HG03378 (cell line): Measurements from ENCODE around the gene DLG2.
A peak's percentile ranks its signal among the peaks of the same experiment; 100 is the strongest.
"Not testable (repeated sequence)": the region's sequence is repeated elsewhere in the genome, so short reads cannot be mapped to it uniquely, and the experiment has no call there.

ENCODE experiments used
- ATAC-seq: cut with Tn5 transposase; IDR thresholded peaks from one replicate; pipeline ENCODE4 v1.9.1; 2021; ENCODE audit warnings: mild to moderate bottlenecking, moderate library complexity; ENCODE audit not compliant: unreplicated experiment

Gene DLG2

DNA sequence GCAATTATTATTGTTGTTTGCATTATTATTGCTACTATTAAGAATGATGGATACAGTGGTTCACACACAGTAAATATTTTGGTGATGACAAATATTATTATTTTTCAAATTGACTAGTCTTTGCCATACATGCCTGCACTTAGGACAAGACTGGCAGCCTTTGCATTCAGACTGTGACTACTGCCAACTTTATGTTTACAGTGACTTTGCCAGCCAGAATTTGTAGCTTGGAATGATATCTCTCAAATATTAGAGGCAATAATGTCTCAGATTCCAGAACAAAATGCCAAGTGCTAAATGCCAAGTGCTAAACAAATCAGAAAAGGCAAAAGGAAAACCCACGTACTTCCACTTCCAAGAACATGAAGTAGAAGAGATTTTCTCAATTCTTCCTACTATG lies 823.1 kb downstream of the DLG2 start:
- ATAC-seq, result no peak

DNA sequence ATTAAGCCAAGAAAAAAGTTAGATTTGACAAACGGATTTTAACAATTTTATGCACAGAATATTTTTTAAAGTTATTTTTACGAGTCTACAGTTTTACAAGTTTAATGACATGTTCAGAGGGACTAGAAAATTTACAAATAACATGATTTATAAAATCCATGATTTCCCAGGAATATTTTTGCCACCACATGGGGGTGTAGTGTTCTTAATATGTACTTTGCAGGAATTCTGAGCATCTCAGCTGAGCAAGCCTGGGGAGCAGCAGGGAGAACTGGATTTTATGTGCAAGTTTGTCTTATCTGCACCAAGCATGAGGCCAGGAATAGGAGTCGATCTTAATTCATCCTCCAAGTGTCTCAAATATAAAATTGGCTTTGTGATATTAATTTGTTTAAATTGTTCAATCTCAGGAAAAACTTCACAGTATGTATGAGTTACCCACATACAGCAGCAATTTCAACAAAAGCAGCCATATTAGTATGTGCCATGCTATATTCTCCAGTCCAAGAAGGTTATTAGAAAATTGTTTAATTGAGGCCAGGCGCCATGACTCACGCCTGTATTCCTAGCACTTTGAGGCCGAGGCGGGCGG lies 826.3 kb downstream of the DLG2 start:
- ATAC-seq, result no peak

DNA sequence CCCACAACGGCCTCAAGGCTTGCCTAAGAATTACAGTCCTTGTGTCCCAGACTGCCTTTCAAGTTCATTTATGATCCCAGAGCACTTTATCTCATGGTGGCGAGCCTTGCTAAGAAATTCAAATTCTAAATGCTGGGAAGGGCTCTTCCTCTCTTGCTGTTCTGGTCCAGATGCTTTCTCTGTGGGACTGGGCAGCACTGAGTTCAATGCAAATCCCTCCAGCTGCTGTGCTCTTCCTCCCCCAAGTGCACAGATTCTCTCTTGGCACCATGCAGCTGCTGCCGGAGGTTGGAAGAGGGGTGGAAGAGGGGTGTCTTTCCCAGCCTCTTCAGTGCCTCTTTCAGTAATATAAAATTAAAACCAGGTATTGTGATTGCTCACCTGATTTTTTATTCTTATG lies 828.0 kb downstream of the DLG2 start:
- ATAC-seq, result no peak

DNA sequence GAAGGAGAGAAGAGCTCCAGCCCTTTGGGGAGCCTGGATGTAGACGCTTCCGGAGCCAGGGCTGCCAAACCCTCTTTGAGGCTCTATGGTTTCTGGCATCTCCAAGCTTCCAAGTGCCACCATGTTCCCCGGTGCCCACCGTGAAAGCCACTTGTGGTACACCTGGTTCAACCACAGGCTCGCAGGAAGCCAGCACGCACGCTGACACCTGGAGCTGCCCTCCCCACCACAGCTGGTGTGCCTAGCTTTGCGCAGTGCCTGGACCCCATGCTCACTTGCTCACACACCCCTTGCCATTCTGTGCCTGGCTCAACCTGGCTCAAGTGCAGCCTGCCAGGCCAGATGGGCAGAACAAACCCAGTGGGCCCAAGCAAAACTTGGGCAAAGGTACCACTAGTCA lies 831.4 kb downstream of the DLG2 start:
- ATAC-seq, result no peak

DNA sequence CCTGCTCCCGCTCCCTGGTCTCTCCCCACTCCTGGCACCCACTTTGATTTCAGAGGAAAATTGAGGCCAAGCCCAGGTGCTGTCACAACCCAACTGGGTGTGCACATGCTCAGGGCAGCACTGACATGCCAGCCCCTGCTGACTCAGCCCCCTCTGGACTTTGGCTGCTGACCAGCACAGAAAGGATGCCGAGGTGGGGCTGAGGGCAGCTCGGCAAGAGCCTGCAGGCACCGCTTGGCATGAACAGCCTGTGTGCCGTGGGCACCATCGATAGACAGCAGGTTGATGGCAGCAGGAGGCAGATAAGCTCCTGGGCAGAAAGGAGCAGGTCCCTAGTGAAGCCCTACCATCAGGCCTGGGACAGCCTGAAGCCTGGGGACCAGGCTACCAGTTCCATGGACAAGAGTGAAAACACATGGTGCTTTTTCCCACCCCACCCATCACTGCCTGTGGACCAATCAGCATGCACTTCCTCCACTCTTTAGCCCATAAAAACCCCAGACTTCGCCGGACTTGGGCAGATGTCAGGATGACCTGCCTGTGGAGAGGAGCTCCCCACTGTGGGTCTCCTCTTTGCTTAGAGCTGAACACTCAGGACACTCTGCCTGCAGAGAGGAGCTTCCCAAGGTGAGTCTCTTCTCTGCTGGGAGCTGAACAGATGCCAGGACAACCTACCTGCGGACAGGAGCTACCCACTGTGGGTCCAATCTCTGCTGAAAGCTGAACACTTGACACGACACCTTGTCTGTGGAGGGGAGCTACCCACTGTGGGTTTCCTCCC lies 832.3 kb downstream of the DLG2 start:
- no peak for ATAC-seq

DNA sequence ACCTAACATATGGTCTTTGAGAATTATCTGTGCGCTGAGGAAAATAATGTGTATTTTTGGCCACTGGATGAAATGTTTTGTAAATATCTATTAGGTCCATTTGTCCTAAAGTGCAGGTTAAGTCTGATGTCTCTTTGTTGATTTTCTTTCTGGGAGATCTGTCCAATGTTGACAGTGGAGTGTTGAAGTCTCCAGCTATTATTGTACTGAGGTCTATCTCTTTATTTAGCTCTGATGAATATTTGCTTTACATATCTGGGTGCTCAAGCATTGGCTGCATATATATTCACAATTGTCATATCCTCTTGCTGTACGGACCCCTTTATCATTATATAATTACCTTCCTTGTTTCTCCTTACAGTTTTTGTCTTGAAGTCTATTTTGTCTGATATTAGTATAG lies 833.8 kb downstream of the DLG2 start:
- ATAC-seq, result no peak

DNA sequence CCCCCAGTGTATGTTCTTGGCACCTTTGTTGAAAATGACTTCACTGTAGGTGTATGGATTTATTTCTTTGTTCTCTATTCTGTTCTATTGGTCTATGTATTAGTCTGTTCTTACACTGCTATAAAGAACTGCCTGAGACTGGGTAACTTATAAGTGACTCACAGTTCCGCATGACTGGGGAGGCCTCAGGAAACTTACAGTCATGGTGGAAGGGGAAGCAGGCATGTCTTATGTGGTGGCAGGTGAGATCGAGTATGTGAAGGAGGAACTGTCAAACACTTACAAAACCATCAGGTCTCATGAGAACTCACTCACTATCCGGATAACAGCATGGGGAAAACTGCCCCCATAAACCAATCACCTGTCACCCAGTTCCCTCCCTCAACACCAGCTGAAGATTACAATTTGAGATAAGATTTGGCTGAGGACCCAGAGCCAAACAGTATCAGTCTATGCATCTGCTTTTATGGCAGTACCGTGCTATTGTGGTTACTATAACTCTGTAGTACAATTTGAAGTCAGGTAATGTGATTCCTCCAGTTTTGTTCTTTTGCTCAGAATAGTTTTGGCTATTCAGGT lies 836.2 kb downstream of the DLG2 start:
- ATAC-seq, result peak; percentile 41

DNA sequence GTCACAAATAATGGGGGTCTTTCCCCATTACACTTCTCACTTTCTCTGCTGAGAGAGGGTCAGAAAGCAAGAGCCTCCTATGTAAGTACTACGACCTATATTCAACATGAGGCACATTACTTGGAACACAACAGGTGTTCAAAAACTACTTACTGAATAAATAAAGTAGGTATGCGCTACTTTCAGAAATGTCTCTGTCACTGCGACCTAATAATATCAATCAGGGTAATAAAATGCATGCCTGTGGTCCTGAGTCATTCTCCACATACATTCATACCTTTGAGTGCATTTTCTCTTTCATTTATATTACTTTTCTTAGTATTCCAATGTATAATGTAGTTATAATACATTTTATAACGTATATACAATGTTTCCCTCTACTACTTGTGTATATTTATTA lies 838.9 kb downstream of the DLG2 start:
- no peak for ATAC-seq

DNA sequence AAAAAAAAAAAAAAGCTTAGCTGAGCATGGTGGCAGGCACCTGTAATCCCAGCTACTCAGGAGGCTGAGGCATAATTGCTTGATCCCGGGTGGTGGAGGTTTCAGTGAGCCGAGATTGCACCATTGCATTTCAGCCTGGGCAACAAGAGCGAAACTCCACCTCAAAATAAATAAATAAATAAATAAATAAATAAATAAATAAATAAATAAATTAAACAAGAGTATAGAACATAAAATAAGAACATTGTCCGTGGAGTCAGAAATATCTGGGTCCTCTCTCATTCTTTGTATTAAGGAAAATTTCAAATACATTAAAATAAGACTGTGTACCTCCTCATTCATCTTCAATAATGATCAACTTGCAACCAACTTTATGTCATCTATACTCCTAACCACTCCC lies 843.0 kb downstream of the DLG2 start:
- not testable (repeated sequence) for ATAC-seq

DNA sequence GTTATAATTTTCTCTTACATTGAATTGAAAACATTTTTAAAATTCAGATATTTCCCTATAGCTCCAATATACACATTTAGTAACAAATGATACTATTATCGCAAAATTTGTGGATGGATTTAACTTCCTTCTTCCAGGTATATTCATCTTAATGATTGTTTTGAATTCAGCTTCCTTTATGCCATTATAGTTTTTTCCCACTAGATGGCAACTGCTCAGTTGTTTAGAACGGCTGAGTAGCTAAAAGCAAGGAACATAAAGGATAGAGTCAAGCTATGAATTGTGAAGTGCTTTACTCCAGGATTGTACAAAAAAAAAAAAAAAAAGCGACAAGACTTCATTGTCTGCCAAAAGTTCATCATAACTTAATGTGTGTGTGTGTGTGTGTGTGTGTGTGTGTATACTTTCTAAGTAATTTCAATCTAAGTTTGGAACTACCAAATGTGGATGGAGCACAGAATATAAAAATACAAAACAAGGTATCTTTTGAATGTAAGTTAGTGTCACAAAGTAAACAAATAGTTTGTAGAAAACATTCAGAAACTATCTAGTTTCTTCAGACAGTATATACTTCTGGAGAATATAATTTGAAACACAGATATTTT lies 846.4 kb downstream of the DLG2 start:
- no peak for ATAC-seq

DNA sequence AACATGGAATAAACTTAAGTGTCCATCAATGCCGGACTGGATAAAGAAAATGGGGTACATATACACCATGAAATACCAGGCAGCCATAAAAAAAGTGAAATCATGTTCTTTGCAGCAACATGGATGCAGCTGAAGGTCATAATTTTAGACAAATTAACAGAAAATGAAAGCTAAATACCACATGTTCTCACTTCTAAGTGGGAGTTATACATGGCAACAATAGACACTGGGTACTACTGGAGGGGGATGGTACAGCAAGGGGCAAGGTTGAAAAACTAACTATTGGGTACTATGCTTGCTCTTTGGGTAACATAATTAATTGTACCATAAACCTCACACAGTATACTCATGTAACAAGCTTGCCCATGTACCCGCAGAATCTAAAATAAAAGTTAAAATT lies 851.6 kb downstream of the DLG2 start:
- ATAC-seq, result no peak

DNA sequence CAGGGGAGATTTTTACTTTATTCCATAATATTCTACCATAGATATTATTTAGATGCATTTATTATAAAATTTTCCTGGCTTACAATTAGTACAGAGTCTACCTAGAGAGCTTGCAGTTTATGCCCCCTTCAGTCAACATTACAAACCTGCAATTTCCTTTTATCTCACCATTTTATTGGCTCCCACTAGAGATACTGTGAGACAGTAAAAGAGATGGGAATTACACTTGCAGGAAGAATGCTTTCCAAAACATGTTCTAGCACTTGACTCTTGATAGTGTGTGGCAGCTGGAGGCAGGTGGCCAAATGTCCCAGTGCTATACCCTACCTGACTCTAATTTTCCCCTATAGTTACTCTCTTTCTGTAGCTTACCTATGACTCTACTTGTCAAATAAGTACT lies 863.2 kb downstream of the DLG2 start:
- no peak for ATAC-seq

DNA sequence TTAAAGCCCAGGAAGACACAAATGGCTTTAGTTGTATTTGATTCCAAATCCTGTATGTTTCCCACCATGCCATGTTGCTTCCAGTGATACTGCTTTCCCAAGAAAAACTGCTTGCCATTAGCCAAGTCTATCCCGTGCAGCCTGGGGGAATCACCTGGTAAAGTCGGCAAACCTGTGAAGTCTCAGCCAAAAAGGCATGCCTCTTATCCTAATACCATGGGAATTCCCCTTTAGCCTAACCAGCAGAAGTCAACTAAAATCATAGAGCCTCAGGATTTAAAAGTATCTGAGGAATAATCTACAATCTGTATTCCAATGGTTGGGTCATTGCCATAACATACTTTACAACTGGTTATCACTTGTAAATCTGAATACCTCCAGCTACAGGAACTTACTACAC lies 869.4 kb downstream of the DLG2 start:
- ATAC-seq, result no peak

DNA sequence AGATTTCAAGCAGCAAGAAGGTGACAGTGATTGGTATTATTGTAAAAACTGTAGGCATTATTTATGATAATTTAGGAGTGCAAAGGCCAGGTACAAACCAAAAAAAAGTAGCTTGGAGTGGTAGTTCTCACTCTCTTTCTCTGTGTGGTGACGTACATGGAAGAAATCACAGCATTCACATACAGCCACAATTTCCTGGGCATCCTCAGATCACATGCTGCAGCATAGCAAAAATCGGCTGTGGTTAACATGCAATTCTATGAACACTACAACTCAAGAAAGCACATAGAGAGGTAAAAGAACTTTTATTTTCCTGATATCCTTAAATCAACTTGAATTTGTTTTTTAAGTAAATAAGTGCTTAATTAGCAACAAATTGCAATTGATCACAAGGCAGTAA lies 875.8 kb downstream of the DLG2 start:
- no peak for ATAC-seq

DNA sequence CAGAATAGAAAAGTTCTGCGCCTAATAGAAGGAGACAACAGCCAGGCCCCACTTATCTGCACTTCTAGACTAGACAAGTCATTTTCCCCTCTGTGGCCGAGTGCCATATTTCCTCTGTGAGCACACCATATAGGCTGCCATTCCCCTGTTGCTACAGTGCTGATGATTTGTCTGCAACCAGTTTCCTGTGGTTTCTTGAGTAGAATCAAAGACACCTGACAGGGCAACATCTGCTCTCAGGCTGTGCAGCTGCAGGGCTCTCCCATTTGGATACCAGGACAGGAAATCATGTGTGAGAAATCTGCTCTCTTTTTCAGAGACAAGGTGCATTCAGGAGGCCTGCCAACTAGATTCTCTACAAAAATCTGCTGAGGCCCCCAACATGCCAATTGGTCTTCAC lies 879.3 kb downstream of the DLG2 start:
- ATAC-seq, result no peak

DNA sequence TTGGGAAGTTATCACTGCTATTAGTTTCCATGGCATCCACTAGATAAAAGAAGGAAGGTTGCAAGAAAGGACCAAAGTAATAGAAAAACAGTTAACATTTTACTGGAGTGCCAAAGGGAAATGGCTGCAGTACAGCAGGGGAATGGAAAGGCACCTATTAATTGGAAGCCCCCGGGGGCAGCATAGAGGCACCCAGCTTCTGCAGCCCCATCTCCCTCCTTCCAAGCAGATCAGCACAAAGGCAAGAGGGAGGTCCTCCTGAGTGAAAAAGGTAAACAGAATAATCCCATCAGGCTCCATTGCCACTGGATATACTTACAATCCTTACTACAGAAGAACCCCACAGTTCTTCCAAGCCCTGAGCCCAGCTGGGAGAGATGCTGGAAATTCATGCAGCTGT lies 887.1 kb downstream of the DLG2 start:
- ATAC-seq, result no peak

DNA sequence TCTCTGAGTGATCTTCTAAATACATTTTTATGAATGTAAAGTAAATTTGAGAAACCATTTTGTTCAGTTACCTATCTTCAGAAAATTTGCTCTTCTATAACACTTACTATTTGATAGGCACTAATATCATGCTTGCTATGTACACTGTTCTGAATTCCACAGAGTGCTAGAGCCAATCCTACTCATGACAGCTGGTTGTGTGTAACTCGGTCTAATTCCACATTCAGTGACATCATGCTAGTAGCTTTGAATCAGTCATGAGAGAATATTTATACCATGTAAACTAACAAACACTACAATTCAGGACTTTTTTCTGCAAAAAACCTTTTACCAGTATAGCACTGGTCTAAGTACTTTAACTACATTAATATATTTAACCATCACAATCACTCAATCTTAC lies 902.9 kb downstream of the DLG2 start:
- ATAC-seq, result no peak

DNA sequence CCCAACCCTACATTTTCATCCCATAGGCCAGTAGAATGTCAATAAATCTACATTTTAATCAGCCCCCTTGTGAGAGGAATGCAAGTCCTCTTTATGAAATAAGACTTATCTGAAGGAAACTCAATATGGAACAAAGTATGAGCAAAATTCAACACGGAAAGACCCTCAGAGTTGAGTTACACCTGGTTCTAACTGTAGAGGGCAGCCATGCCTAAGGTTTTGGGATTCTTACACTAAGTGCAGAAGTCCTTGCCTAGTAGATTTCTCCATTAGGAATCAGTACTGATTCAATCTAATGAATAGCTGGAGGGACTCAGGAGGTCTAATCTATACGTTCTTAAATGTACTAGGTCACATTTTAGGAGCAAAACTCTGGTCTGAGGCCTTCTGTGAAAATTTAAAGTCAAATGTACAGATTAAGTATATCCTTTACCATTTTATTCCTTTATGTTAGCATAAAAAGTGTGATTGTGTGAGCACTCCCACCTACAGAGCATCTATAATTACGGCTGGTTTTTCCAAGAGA lies 904.5 kb downstream of the DLG2 start:
- ATAC-seq, result no peak

DNA sequence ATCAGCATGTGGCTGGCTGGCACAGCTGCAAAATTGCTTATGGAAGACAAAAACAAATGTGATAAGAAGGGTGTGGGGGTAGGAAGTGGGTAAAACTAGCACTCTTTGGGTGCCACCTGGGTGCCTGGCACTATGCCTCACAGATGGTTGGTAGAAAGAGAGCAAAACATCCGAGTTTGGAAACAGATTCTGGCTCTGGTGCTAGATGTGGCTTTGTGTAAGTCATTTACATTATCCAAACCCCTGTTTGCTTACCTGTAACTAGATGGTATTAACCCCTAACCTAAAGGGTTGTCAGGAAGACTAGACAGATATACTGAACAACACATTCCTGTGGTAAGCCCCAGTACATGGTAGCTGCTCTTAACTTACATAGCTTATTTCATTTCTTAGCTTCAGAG lies 905.6 kb downstream of the DLG2 start:
- no peak for ATAC-seq

DNA sequence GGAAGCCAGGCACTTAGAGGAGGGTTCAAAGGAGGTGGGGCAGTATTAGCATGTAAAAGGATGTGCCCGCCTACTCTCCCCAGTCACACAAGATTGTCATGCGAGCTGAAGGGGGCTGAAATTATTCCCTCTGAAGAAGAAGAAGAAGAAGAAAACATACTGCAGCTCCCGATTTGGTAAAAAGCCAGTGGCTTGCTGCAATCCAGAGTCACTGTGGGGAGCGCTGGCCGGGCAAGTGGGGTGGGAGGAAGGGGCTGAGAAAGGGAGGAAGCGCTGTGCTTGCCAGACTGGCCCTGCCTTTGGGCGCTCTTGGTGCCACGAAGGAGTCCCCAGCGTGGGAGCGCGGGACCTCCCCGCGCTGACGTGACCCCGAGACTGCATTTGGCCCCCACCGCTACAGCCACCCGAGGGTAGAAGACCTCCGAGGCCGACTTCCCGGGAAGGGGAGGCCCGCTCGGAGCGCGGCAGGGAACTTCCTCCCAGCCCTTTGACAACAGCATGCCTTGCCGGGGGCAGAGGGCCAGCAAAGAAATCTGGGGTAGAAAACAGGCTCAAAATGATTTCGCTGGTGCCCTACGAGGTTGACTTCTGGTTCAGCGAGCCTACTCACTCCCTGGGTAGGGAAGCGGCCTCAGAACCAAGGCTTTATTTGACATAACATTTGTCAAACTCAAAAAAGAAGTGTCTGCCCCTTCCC lies 906.3 kb downstream of the DLG2 start:
- ATAC-seq, result no peak

DNA sequence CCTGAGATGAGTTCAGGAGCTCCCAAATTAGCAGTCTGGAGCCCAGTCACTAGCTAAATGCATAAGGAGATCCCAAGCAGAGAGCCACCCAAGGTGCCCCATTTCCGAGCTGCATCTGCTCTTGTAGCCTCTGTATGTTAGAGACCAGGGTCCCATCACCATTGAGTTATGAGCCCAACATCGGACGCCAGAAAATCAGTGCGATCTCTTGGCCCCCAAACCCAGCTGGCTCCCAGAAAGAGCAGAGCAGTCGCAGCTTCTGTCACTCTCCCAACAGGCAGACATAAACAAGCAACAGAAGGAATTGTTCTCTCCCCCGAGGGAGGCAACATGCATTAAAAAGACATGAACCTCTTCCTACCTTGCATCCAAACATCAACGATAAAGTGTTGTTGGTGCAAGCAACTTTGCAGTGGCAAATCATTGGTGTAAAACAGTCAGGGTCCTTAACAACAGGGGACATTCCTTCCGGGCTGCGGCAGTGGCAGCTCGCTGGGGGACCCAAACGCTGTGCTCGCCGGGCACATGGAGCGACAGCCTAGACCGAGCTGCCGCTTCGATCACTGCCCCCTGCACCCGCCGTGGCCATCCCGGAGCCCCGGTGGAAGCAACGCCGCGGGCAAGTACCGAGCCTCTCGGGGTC lies 907.1 kb downstream of the DLG2 start:
- no peak for ATAC-seq
